Trophoblast cell (in vitro differentiated cells and primary cell): Measurements from ENCODE around the gene GNGT2.

Experiments
- DNase-seq, 2 donors: peaks; one replicate each; pipeline ENCODE4 v3.0.0-alpha.2; 2016
- H2AFZ ChIP-seq: 2 replicates; pipeline ENCODE4 v1.6.1; 2013; ENCODE audit warnings: low read length, moderate library complexity, mild to moderate bottlenecking; ENCODE audit not compliant: insufficient read depth, poor library complexity
- H2AK5ac ChIP-seq: 2 replicates; pipeline ENCODE4 v1.6.1; 2013; ENCODE audit warnings: mild to moderate bottlenecking, low read length
- H2BK120ac ChIP-seq: 2 replicates; pipeline ENCODE4 v1.6.1; 2013; ENCODE audit warnings: low read length, mild to moderate bottlenecking, moderate library complexity; ENCODE audit not compliant: insufficient read depth, poor library complexity
- H2BK12ac ChIP-seq: 2 replicates; pipeline ENCODE4 v1.6.1; 2013; ENCODE audit warnings: mild to moderate bottlenecking, low read length, moderate library complexity
- H2BK5ac ChIP-seq: 2 replicates; pipeline ENCODE4 v1.6.1; 2013; ENCODE audit warnings: low read length, low read depth, moderate library complexity, mild to moderate bottlenecking; ENCODE audit not compliant: poor library complexity
- H3K14ac ChIP-seq: 2 replicates; pipeline ENCODE4 v1.6.1; 2013; ENCODE audit warnings: mild to moderate bottlenecking, low read length
- H3K18ac ChIP-seq: 2 replicates; pipeline ENCODE4 v1.6.1; 2013; ENCODE audit warnings: mild to moderate bottlenecking, low read length
- H3K23ac ChIP-seq: 2 replicates; pipeline ENCODE4 v1.6.1; 2013; ENCODE audit warnings: low read length
- H3K27ac ChIP-seq: 2 replicates; pipeline ENCODE4 v1.5.1; 2013; ENCODE audit warnings: low read depth, mild to moderate bottlenecking, inconsistent platforms, low read length, moderate library complexity
- H3K27me3 ChIP-seq: 2 replicates; pipeline ENCODE4 v1.6.1; 2013; ENCODE audit warnings: inconsistent platforms, mild to moderate bottlenecking, low read length, moderate library complexity; ENCODE audit not compliant: insufficient read depth
- H3K36me3 ChIP-seq, 2 experiments: 1 replicate in 1 of 2; 2 replicates in 1 of 2; pipeline ENCODE4 v1.6.1; 2013; ENCODE audit warnings: low read length in 2 of 2, mild to moderate bottlenecking in 2 of 2, moderate library complexity in 1 of 2; ENCODE audit not compliant: insufficient read depth in 2 of 2, control insufficient read depth in 1 of 2
- H3K4ac ChIP-seq: 2 replicates; pipeline ENCODE4 v1.6.1; 2013; ENCODE audit warnings: low read depth, mild to moderate bottlenecking, low read length, moderate library complexity
- H3K4me1 ChIP-seq, 2 experiments: 1 replicate in 1 of 2; 2 replicates in 1 of 2; pipeline ENCODE4 v1.6.1; 2013; ENCODE audit warnings: low read length in 2 of 2, mild to moderate bottlenecking in 2 of 2, moderate library complexity in 1 of 2; ENCODE audit not compliant: insufficient read depth in 2 of 2, control insufficient read depth in 1 of 2
- H3K4me2 ChIP-seq: 2 replicates; pipeline ENCODE4 v1.6.1; 2013; ENCODE audit warnings: inconsistent platforms, mild to moderate bottlenecking, low read length, moderate library complexity
- H3K4me3 ChIP-seq: 2 replicates; pipeline ENCODE4 v1.5.1; 2013; ENCODE audit warnings: mild to moderate bottlenecking, low read depth, low read length, inconsistent platforms
- H3K79me1 ChIP-seq: one replicate; pipeline ENCODE4 v1.6.1; 2013; ENCODE audit warnings: low read length
- H3K79me2 ChIP-seq: 2 replicates; pipeline ENCODE4 v1.6.1; 2013; ENCODE audit warnings: low read length, mild to moderate bottlenecking; ENCODE audit not compliant: control insufficient read depth, insufficient read depth, poor library complexity
- H3K9ac ChIP-seq: 2 replicates; pipeline ENCODE4 v1.6.1; 2013; ENCODE audit warnings: mild to moderate bottlenecking, low read length
- H3K9me3 ChIP-seq: 2 replicates; pipeline ENCODE4 v1.6.1; 2013; ENCODE audit warnings: low read depth, mild to moderate bottlenecking, control low read depth, inconsistent platforms, low read length; ENCODE audit not compliant: insufficient read depth
- H4K12ac ChIP-seq: 2 replicates; pipeline ENCODE4 v1.6.1; 2013; ENCODE audit warnings: low read depth, mild to moderate bottlenecking, low read length, moderate library complexity
- H4K8ac ChIP-seq: 2 replicates; pipeline ENCODE4 v1.6.1; 2013; ENCODE audit warnings: low read depth, mild to moderate bottlenecking, low read length, moderate library complexity
- H4K91ac ChIP-seq: one replicate; pipeline ENCODE4 v1.6.1; 2013; ENCODE audit warnings: low read depth, mild to moderate bottlenecking, low read length, moderate library complexity
- WGBS: extraction: QIAGEN DNeasy Blood & Tissue Kit; methylation state at CpG from one replicate; pipeline ENCODE4 v1.1.7; 2013; ENCODE audit warnings: missing lambda C conversion rate; ENCODE audit not compliant: insufficient read length, insufficient coverage; ENCODE audit errors: extremely low coverage; 5-methylcytosine and 5-hydroxymethylcytosine counted together

Gene GNGT2

GRCh38 chr17:49200423-49201083 lies 9.8 kb downstream of the GNGT2 start:
- H4K8ac ChIP-seq = no peak overlapping the region
- no peak overlapping the region for H2AK5ac ChIP-seq
- H3K27me3 ChIP-seq = no peaks in the 10 kb centered on the region
- H3K4me2 ChIP-seq = no peak overlapping the region
- no peak overlapping the region for H4K12ac ChIP-seq
- no peaks in the 10 kb centered on the region for H3K79me1 ChIP-seq
- no peak overlapping the region for H3K27ac ChIP-seq
- H3K14ac ChIP-seq = no peak overlapping the region
- no peak overlapping the region for H2BK5ac ChIP-seq
- no peaks in the 10 kb centered on the region for H3K36me3 ChIP-seq
- no peaks in the 10 kb centered on the region for H3K9me3 ChIP-seq
- H3K9ac ChIP-seq = no peak overlapping the region
- no peak overlapping the region for H2AFZ ChIP-seq
- no peak overlapping the region for H3K4me3 ChIP-seq
- no peaks in the 10 kb centered on the region for H3K4me1 ChIP-seq
- H3K18ac ChIP-seq = no peak overlapping the region
- no peak overlapping the region for H3K4ac ChIP-seq
- no peak overlapping the region for H3K23ac ChIP-seq
- DNase-seq = no peak
- H2BK120ac ChIP-seq = no peak overlapping the region
- no peak overlapping the region for H4K91ac ChIP-seq
- no peak overlapping the region for H2BK12ac ChIP-seq
- H3K79me2 ChIP-seq = no peaks in the 10 kb centered on the region
- no CpG with 5 or more reads among the region's 13 CpGs for WGBS

DNA sequence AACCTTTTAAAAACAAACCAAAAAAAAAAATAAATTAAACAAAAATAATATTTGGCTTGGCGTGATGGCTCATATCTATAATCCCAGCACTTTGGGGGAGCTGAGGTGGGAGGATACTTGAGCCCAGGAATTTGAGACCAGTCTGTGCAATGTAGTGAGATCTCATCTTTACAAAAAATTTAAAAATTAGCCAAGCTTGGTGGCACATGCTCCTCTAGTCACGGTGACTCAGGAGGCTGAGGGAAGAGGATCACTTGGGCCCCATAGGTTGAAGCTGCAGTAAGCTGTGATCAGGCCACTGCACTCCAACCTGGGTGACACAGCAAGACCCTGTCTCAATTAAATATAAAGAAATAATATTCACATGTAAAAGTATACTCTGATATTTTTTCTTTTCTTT lies 12.2 kb downstream of the GNGT2 start:
- Histone ChIP-seq H4K8ac (no peak overlapping the region), H3K18ac (no peak overlapping the region), H2BK5ac (no peak overlapping the region), H4K12ac (no peak overlapping the region), H2AFZ (no peak overlapping the region), H3K4me1 (peaks cover 2 to 3% of the 10 kb centered on the region in 2 experiments), H3K23ac (no peak overlapping the region), H3K4ac (no peak overlapping the region), H3K4me3 (no peak overlapping the region), H4K91ac (no peak overlapping the region), H2AK5ac (no peak overlapping the region), H3K4me2 (no peak overlapping the region), H3K27me3 (no peaks in the 10 kb centered on the region), H3K79me1 (no peaks in the 10 kb centered on the region), H3K79me2 (no peaks in the 10 kb centered on the region), H3K9me3 (no peaks in the 10 kb centered on the region), H3K36me3 (no peaks in the 10 kb centered on the region), H2BK12ac (no peak overlapping the region), H2BK120ac (no peak overlapping the region), H3K14ac (no peak overlapping the region), H3K9ac (no peak overlapping the region), H3K27ac (no peak overlapping the region)
- no peak for DNase-seq
- WGBS = no CpG with 5 or more reads among the region's 2 CpGs

- H2BK5ac ChIP-seq = no peak overlapping the region
- H3K27me3 ChIP-seq = no peaks in the 10 kb centered on the region
- H3K4me3 ChIP-seq = no peak overlapping the region
- H3K79me1 ChIP-seq = peaks cover 2% of the 10 kb centered on the region
- H3K27ac ChIP-seq = no peak overlapping the region
- H3K36me3 ChIP-seq = no peaks in the 10 kb centered on the region
- no peak overlapping the region for H4K8ac ChIP-seq
- H3K9ac ChIP-seq = no peak overlapping the region
- no peak overlapping the region for H4K12ac ChIP-seq
- no peak for DNase-seq
- no peak overlapping the region for H2BK120ac ChIP-seq
- no peak overlapping the region for H3K4me2 ChIP-seq
- no peak overlapping the region for H3K4ac ChIP-seq
- no peak overlapping the region for H3K23ac ChIP-seq
- no peak overlapping the region for H2BK12ac ChIP-seq
- no CpG with 5 or more reads among the region's 5 CpGs for WGBS
- H3K14ac ChIP-seq = no peak overlapping the region
- H2AK5ac ChIP-seq = no peak overlapping the region
- H3K4me1 ChIP-seq = peaks cover 2 to 3% of the 10 kb centered on the region in 2 experiments
- no peaks in the 10 kb centered on the region for H3K79me2 ChIP-seq
- no peak overlapping the region for H2AFZ ChIP-seq
- no peak overlapping the region for H4K91ac ChIP-seq
- H3K18ac ChIP-seq = no peak overlapping the region
- H3K9me3 ChIP-seq = no peaks in the 10 kb centered on the region
Measured at GRCh38 chr17:49197346-49197998, 12.9 kb downstream of the GNGT2 start.

GRCh38 chr17:49196520-49196919 lies 13.9 kb downstream of the GNGT2 start:
- H3K18ac ChIP-seq = no peak overlapping the region
- no peak overlapping the region for H2BK120ac ChIP-seq
- H4K91ac ChIP-seq = no peak overlapping the region

More at GRCh38 chr17:49196520-49196919, 13.9 kb downstream of the GNGT2 start:
- Histone ChIP-seq H3K9me3 (no peaks in the 10 kb centered on the region), H3K4me2 (no peak overlapping the region), H3K4ac (no peak overlapping the region), H4K12ac (no peak overlapping the region), H3K27ac (no peak overlapping the region), H3K27me3 (no peaks in the 10 kb centered on the region), H2AK5ac (no peak overlapping the region), H2BK12ac (no peak overlapping the region), H3K4me3 (no peak overlapping the region), H3K36me3 (no peaks in the 10 kb centered on the region), H3K79me1 (peaks cover 4% of the 10 kb centered on the region), H3K14ac (no peak overlapping the region), H3K9ac (no peak overlapping the region), H3K79me2 (peaks cover 2% of the 10 kb centered on the region), H2BK5ac (no peak overlapping the region), H3K4me1 (peaks cover 2 to 3% of the 10 kb centered on the region in 2 experiments), H2AFZ (no peak overlapping the region), H4K8ac (no peak overlapping the region), H3K23ac (no peak overlapping the region)
- DNase-seq = no peak
- no CpG with 5 or more reads among the region's 3 CpGs for WGBS
